HG02885 (cell line): ENCODE measurements around the gene PLXNB2.
A peak's percentile ranks its signal among the peaks of the same experiment; 100 is the strongest.
"Not testable (repeated sequence)": the region's sequence is repeated elsewhere in the genome, so short reads cannot be mapped to it uniquely, and the experiment has no call there.

Experiments
- ATAC-seq: cut with Tn5 transposase; IDR thresholded peaks from one replicate; pipeline ENCODE4 v1.9.1; 2021; ENCODE audit warnings: mild to moderate bottlenecking; ENCODE audit not compliant: unreplicated experiment, poor library complexity

Gene PLXNB2

GRCh38 chr22:50283821-50284220 lies 23.6 kb downstream of the PLXNB2 start:
- no peak for ATAC-seq

- ATAC-seq = no peak
These were observed 24.9 kb downstream of the PLXNB2 start for GRCh38 chr22:50282361-50283155.

DNA sequence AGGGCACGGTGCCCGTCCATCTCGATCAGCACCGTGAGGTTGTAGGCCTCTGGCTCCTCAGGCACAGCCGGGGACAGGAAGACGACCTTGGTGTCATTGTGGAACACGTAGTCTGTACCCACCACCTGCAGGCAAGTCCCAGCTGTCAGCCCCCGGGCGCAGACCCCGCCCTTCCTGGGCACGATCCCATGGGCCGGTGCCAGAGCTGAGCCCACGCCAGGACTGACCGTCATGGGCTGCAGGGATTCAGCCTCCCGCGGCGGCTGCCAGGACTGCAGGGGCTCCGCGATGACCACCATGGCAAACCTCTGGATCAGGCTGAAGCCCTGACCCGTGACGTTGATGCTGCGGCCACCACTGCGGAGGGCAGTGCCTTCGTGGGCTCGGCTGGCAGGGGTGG lies 25.5 kb downstream of the PLXNB2 start:
- ATAC-seq = no peak

- no peak for ATAC-seq
These were observed 26.1 kb downstream of the PLXNB2 start for GRCh38 chr22:50281384-50281760.

DNA sequence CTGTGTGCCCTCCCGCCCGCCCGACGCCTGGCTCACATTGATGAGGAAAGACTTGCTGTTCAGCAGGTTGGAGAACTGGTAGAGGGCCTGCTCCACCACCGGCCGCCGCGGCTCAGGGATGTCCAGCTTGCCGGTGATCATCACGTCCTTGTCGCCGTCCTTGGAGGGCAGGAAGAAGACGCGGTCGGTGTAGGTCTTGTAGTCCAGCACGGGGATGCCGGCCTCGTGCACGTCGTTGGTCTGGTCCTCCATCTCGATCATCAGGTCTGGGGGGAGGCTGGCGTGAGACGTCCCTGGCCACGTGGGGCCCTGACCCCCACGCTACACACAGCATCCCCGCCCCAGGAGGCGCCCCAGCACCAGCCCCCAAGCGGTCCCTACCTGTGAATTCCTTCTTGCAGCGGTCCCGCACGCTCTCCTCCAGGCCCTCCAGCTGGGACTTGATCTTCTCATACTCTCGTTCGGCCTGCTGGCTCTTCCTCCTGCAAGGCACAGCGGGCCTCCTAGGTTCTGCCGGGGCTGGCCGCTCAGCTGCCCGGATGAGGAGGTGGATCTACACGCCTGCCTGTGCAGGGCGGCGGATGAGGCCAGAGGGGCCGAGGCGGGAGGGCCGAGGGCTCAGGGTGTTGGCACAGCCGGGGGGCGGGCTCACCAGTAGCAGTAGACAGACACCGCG lies 26.6 kb downstream of the PLXNB2 start:
- no peak for ATAC-seq

DNA sequence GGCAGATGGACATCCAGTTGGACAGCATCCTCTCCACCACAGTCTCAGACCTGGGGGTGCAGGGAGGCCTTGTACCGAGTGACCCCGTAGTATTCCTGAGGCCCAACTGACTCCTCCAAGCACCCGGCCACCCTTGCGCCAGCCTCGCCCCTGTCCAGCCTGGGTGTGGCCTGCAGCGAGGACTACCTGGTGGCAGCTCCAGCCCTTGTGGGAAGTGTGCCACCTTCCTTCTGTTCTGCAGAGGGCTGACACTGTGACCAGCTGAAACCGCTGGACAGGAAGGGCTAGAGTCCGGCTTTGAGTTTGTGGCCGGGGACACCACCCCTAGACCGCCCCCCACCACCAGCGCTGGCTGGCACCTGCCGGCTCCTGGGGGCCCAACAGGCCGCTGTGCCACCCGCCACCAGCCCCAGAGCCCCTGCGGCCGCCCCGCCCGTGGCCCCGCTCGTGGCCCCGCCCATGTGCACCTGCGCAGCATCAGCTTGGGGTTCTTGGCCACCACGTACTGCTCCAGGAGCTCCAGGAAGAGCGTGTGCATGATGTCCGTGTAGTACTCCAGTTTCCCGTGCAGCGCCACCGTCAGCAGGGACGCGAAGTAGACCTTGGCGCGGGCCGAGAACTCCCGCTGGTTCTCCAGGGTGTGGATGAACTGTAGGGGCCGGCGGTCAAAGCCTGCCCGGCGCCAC lies 27.3 kb downstream of the PLXNB2 start:
- ATAC-seq = no peak

GRCh38 chr22:50278956-50279619 lies 28.4 kb downstream of the PLXNB2 start:
- no peak for ATAC-seq

DNA sequence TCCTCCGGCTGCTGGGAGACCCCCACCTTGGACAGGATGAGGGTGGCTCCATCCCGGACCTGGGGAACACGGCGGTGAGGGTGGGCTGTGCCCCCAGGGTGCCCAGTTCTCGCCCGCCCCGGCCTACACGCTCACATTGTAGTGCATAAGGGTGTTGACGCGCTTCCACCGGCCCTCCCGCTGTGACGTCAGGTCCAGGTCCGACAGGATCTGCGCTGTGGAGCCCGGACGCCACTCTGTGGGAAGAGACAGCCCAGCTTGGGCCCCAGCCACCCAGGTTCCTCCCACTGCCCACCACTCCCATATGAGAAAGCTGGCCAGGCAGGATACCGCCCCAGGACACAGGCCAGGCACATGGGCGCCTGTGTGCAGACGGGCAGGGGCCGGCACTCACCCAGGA lies 29.0 kb downstream of the PLXNB2 start:
- ATAC-seq = no peak

- no peak for ATAC-seq
These were observed 29.7 kb downstream of the PLXNB2 start for GRCh38 chr22:50277761-50278160.

DNA sequence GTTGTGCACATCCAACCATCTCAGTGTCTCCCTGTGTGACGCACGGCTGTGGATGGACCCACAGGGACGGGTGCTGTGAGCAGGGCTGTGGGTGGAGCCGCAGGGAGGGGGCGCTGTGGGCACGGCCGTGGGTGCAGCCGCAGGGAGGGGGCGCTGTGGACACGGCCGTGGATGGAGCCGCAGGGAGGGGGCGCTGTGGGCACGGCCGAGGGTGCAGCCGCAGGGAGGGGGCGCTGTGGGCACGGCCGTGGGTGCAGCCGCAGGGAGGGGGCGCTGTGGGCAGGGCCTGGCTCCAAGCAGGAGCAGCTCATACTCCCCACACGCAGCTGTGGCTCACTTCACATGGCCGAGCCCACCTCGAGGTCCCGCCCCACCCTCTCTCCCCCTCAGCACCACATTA lies 31.3 kb downstream of the PLXNB2 start:
- ATAC-seq = peak; percentile 76

GRCh38 chr22:50275181-50276055 lies 32.0 kb downstream of the PLXNB2 start:
- ATAC-seq = no peak

GRCh38 chr22:50274771-50275170 lies 32.7 kb downstream of the PLXNB2 start:
- ATAC-seq = no peak

DNA sequence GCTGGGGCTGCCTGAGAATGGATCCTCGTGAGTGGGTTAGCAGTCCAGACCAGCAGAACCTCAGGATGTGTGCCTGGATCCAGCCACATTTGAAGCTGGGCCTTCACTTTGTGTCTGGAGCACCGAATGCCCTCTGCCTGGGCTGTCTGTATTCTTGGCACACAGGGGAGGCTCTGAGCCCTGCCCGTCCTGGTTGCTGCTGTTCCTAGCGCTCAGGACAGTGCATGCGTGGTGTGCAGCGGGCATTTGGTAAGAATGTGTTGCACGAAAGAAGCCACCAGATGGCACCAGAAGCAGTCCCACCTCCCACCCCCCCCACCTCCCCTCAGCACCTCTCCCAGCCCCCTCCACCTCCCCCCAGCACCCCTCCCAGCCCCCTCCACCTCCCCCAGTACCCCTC lies 33.1 kb downstream of the PLXNB2 start:
- ATAC-seq = no peak

GRCh38 chr22:50273781-50274180 lies 33.7 kb downstream of the PLXNB2 start:
- ATAC-seq = not testable (repeated sequence)

GRCh38 chr22:50273352-50273751 lies 34.1 kb downstream of the PLXNB2 start:
- ATAC-seq = not testable (repeated sequence)

DNA sequence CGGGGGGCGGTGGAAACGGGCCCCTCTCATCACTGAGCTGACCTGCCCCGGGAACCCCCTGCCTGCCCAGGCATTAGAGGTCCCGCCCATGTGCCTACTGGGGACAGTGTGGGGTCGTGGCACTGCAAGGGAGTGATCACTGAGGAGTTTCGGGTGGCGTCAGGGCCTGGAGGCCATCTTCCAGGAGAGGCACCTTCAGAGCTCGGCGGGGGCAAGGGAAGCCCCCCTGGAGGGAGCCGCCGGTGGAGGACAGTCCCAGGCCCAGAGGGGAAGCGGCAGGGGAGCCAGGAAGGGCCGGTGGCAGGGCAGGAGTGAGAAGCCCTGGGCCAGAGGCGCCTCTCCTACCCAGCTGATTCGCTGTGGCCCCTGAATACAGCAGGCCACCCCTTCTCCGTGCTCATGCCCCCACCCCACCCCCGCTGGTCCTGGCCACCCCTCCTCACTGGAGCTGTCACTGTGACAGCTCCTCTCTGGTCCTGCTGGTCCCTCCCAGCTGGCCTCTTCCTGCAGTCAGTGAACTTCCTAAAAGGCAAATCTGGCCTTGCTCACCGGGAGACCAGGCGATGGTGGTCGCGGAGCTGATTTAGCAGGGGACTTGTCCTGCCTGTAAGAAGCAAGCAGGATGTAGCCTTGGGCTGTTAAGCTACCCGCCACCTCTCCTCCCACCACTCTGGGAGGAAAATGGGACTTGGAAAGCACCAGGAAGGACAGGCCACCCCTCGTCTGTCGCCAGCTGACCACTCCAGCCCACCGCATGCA lies 35.2 kb downstream of the PLXNB2 start:
- no peak for ATAC-seq

- ATAC-seq = no peak
These were observed 35.9 kb downstream of the PLXNB2 start for GRCh38 chr22:50271519-50271970.

- ATAC-seq = no peak
These were observed 36.6 kb downstream of the PLXNB2 start for GRCh38 chr22:50270666-50271394.
